ENCODE data around the gene KATNAL2.

Gene KATNAL2

DNA sequence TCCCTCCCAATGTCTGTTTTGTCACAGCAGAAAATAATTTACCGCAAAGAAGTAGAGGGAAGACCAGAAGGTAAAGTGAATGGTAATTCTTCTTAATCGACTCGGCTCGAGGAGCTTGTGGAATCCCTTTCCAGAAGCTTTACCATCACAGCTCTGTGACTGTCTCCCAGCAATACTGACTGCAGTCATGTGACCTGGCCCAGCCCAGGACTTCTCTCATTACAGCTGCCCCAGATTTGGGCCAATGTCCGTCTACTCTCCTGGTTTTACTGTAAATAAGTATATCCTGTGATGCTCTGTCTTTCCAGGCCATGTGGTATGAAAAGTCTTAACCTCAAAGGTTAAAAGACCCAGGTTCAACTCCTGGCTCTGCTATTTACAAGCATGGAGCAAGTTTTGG, 137.0 kb downstream of the KATNAL2 start:
- H4K20me1 ChIP-seq, result no peaks in the 10 kb centered on the region; a peak in 1 of 22 replicates

DNA sequence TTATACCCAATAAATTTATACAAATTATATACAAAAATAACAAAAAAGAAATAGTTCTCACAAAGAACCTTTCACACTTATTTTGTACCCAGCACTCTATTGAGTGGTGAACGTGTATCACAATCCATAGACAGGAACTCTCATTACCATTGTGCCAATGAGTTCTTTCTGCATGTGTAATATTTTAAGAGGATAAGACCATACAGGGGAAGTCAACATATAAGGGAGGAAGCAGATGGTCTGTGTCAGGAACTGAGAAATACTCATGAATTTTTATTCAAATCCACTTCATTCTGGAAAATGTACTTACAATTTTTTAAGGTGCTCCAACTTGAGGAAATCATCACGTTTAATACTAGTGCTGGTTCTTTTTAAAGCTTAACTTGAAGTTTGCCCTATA, 145.1 kb downstream of the KATNAL2 start:
- H3K4me3 ChIP-seq, result no peak overlapping the region
- TF ChIP-seq Cebpa-rat (IDR thresholded peaks at IDR 0.05), result no peak
- peaks cover 0 to 12% (median 0%) of the 10 kb centered on the region in 11 experiments; a peak in 3 of 22 replicates for H3K36me3 ChIP-seq
- peak overlapping the region in 3 of 11 experiments; percentile 14 to 29 (median 15); a peak in 1 of 22 replicates for H3K4me2 ChIP-seq
- H3K4me1 ChIP-seq, result peaks cover 0 to 13% (median 0%) of the 10 kb centered on the region in 10 experiments; a peak in 3 of 20 replicates
- H3K27ac ChIP-seq, result no peak overlapping the region
- H3K27me3 ChIP-seq, result no peaks in the 10 kb centered on the region
- no peak overlapping the region for H3K9ac ChIP-seq
- H3K9me3 ChIP-seq (replicated peaks in 1 of 11), result no peaks in the 10 kb centered on the region; a peak in 2 of 22 replicates
- no peaks in the 10 kb centered on the region; a peak in 1 of 22 replicates for H4K20me1 ChIP-seq

More for the DNA sequence above, 137.0 kb downstream of the KATNAL2 start:
- TF ChIP-seq Cebpa-rat (IDR thresholded peaks at IDR 0.05), result no peak
- H3K4me3 ChIP-seq, result no peak overlapping the region
- H3K4me2 ChIP-seq, result no peak overlapping the region
- H3K27me3 ChIP-seq, result no peaks in the 10 kb centered on the region
- H3K4me1 ChIP-seq, result no peaks in the 10 kb centered on the region
- H3K9me3 ChIP-seq (replicated peaks in 1 of 11), result no peaks in the 10 kb centered on the region; a peak in 1 of 22 replicates
- no peak overlapping the region for H3K27ac ChIP-seq
- H3K9ac ChIP-seq, result no peak overlapping the region
- H3K36me3 ChIP-seq, result peaks cover 0 to 11% (median 0%) of the 10 kb centered on the region in 11 experiments; a peak in 1 of 22 replicates

DNA sequence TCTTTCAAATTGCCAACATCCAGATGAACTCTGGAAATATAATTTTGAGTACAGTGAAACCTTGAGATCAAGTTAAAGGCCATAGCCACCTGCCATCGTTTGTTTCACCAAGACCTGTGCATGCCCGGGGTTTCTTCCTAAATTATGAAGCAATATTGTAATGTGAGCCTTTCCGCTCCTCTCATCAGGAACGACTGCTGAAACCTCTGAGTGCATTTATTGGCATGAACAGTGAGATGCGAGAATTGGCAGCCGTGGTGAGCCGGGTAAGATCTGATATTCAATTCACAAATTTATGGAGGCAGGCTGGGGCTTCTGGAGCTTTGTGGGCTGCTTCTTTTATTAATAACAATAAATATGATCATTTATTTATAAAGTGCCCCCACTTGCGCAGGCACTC, 145.7 kb downstream of the KATNAL2 start:
- TF ChIP-seq Cebpa-rat (IDR thresholded peaks at IDR 0.05), result 0 out of 22 replicates have a peak, but pooled peaks of 1 of the 11 experiments have one; percentile 14
- H3K4me3 ChIP-seq, result no peak overlapping the region
- peaks cover 0 to 12% (median 0%) of the 10 kb centered on the region in 11 experiments; a peak in 3 of 22 replicates for H3K36me3 ChIP-seq
- peak overlapping the region in 1 of 11 experiments; percentile 14; a peak in 2 of 22 replicates for H3K4me2 ChIP-seq
- H3K27ac ChIP-seq, result no peak overlapping the region
- no peak overlapping the region for H3K9ac ChIP-seq
- H3K4me1 ChIP-seq, result peaks cover 0 to 13% (median 0%) of the 10 kb centered on the region in 10 experiments; a peak in 3 of 20 replicates
- no peaks in the 10 kb centered on the region for H3K27me3 ChIP-seq
- H3K9me3 ChIP-seq (replicated peaks in 1 of 11), result no peaks in the 10 kb centered on the region; a peak in 2 of 22 replicates
- H4K20me1 ChIP-seq, result no peaks in the 10 kb centered on the region

DNA sequence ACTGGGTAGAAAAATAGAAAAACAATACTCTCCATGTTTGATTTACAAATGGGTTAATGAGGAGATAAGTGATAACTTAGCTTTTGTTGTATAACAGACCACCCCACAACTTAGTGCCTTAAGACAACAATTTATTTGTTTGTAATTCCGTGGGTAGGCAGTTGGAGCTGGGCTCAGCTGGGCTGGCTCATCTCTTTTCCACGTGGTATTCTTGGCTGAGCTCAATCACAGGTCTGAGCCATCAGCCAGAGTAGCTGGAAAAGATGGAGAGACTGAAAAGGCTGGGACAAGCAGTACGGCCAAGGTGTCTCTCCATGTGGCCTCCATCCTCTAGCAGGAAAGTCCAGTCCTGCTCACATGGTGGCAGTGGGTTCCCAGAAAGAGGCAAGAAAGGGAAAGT, 150.2 kb downstream of the KATNAL2 start:
- TF ChIP-seq Cebpa-rat (IDR thresholded peaks at IDR 0.05), result no peak
- peaks cover 0 to 3% (median 0%) of the 10 kb centered on the region in 10 experiments; a peak in 1 of 20 replicates for H3K4me1 ChIP-seq
- peaks cover 0 to 2% (median 0%) of the 10 kb centered on the region in 11 experiments; a peak in 2 of 22 replicates for H3K36me3 ChIP-seq
- no peaks in the 10 kb centered on the region for H4K20me1 ChIP-seq
- no peaks in the 10 kb centered on the region; a peak in 1 of 22 replicates for H3K9me3 ChIP-seq (replicated peaks in 1 of 11)
- no peak overlapping the region for H3K4me3 ChIP-seq
- H3K9ac ChIP-seq, result no peak overlapping the region
- no peak overlapping the region for H3K27ac ChIP-seq
- H3K27me3 ChIP-seq, result no peaks in the 10 kb centered on the region
- H3K4me2 ChIP-seq, result no peak overlapping the region

DNA sequence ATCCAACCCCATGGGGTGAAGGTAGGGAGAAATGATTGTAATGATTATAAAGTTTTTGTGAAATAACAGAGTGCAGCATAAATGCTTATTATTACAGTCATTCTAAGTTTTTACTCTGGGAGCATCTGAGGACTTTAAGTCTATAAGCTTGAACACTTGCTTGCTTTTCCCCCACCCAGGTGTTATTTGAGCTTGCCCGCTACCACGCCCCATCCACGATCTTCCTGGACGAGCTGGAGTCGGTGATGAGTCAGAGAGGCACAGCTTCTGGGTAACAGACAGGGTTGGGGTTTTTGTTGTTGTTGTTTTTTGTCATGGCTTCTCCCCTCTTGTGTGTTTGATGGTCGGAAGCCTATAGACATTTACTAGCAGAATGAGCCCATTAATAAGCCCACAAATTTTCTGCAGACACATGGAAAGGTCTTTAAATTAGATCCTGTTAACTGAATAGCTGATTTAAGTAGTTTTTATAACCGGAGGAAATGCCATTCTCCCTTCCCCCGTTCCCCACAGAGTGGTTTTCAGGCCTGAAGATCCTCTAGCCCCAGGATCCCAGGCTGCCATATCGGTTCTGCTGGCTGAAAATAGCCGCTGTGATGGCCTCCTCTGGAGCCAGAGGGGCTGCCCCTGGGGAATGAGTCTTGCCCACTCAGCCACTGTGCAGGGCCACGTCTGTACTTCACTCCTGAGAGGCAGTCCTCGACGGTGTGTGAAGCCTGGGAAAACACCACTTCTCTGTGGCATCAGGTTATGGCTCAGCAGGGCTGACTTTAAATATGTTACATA, 157.9 kb downstream of the KATNAL2 start:
- H3K9me3 ChIP-seq (replicated peaks in 1 of 11), result no peaks in the 10 kb centered on the region
- no peak for TF ChIP-seq Cebpa-rat (IDR thresholded peaks at IDR 0.05)
- no peaks in the 10 kb centered on the region for H3K27me3 ChIP-seq
- peaks cover 7 to 12% (median 9%) of the 10 kb centered on the region in 10 experiments for H3K4me1 ChIP-seq
- H3K36me3 ChIP-seq, result peaks cover 0 to 5% (median 0%) of the 10 kb centered on the region in 11 experiments; a peak in 2 of 22 replicates
- H3K4me3 ChIP-seq, result no peak overlapping the region
- H4K20me1 ChIP-seq, result no peaks in the 10 kb centered on the region
- H3K27ac ChIP-seq, result 0 out of 22 replicates have a peak overlapping the region, but pooled peaks of 1 of the 11 experiments have one; percentile 12
- H3K9ac ChIP-seq, result no peak overlapping the region
- peak overlapping the region; percentile 22 to 61 (median 38); a peak in 18 of 22 replicates for H3K4me2 ChIP-seq

DNA sequence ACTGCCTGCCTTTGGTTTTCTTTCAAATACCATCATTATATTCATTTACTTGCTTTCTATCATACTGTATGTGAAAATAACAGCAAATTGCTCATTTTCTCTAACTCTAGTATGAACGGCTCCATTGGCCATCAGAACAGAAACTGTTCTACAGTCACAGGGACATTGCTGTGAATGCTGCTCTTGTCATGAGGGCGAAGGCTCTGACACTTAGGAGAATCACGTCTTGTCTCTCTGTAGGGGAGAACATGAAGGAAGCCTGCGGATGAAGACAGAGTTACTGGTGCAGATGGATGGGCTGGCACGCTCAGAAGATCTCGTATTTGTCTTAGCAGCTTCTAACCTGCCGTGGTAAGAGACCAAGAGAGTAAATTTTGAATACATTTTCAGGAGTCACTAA, 159.7 kb downstream of the KATNAL2 start:
- Histone ChIP-seq H3K4me1 (peaks cover 7 to 17% (median 9%) of the 10 kb centered on the region in 10 experiments), H4K20me1 (no peaks in the 10 kb centered on the region), H3K27me3 (no peaks in the 10 kb centered on the region), H3K27ac (no peak overlapping the region), H3K9me3 (replicated peaks in 1 of 11) (no peaks in the 10 kb centered on the region), H3K9ac (no peak overlapping the region), H3K4me3 (no peak overlapping the region), H3K4me2 (no peak overlapping the region), H3K36me3 (peaks cover 0 to 5% (median 0%) of the 10 kb centered on the region in 11 experiments; a peak in 2 of 22 replicates)
- TF ChIP-seq Cebpa-rat (IDR thresholded peaks at IDR 0.05), result no peak

DNA sequence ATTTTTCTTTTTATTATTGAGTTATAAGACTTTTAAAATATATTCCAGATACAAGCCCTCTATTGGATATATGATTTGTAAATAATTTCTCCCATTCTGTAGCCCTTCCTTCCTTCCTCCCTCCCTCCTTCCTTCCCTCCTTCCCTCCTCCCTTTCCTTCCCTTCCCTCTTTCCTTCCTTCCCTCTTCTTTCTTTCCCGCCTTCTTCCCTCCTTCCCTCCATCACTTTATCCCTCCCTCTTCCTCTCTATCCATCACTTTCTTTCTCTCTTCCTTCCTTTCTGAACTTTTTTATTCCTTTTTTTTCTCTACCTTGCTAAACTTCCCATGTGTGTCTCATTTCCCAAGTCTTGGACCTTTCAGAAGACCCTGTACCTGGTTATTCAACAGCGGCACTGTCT, 163.5 kb downstream of the KATNAL2 start:
- no peak overlapping the region for H3K4me3 ChIP-seq
- H4K20me1 ChIP-seq, result no peaks in the 10 kb centered on the region
- no peak overlapping the region for H3K27ac ChIP-seq
- TF ChIP-seq Cebpa-rat (IDR thresholded peaks at IDR 0.05), result no peak
- no peak overlapping the region for H3K9ac ChIP-seq
- no peaks in the 10 kb centered on the region for H3K9me3 ChIP-seq (replicated peaks in 1 of 11)
- H3K27me3 ChIP-seq, result no peaks in the 10 kb centered on the region
- peaks cover 0 to 8% (median 0%) of the 10 kb centered on the region in 11 experiments; a peak in 2 of 22 replicates for H3K36me3 ChIP-seq
- peaks cover 0 to 5% (median 0%) of the 10 kb centered on the region in 10 experiments; a peak in 5 of 20 replicates for H3K4me1 ChIP-seq
- H3K4me2 ChIP-seq, result no peak overlapping the region

DNA sequence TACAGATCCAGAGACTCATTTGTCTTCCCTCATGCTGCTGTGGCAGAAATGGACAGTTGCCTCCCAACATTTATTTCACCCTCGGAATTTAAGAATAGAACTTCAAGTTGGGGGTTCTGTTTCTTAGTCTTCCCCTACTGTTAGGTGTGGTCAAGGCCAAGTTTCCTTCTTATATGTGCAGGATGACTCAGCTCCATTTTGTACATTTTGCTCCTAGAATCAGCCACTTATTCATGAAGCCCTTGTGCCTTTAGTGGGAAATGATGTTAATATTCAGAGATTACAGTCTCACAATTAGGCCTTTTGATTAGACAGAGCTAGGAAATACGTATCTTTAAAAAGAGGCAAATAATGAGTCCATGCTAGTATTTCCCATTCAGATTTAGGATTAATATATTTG, 164.2 kb downstream of the KATNAL2 start:
- H4K20me1 ChIP-seq, result no peaks in the 10 kb centered on the region
- H3K36me3 ChIP-seq, result peaks cover 0 to 8% (median 0%) of the 10 kb centered on the region in 11 experiments; a peak in 3 of 22 replicates
- H3K4me2 ChIP-seq, result peak overlapping the region in 4 of 11 experiments; percentile 11 to 35 (median 21); a peak in 3 of 22 replicates
- H3K9me3 ChIP-seq (replicated peaks in 1 of 11), result no peaks in the 10 kb centered on the region
- no peak for TF ChIP-seq Cebpa-rat (IDR thresholded peaks at IDR 0.05)
- H3K4me3 ChIP-seq, result no peak overlapping the region
- H3K9ac ChIP-seq, result no peak overlapping the region
- H3K27ac ChIP-seq, result no peak overlapping the region
- no peaks in the 10 kb centered on the region for H3K27me3 ChIP-seq
- peaks cover 0 to 5% (median 0%) of the 10 kb centered on the region in 10 experiments; a peak in 5 of 20 replicates for H3K4me1 ChIP-seq

DNA sequence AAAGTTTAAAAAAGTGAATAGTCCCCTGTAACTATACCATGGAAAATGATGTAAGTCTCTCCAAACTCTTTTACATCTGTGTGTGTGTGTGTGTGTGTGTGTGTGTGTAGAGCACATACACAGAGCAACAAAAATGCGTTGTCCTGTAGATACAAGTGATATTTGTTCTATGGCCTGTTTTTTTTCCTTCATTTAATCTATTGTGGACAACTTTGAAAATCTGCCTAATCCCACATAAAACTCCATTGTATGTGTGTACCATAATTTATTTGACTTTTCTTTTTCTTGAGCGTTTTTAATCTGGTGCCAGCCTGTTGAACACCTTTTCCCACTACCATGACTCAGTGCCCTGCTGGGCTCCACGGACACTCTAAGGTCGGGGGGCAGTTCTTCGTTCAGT, 170.3 kb downstream of the KATNAL2 start:
- Histone ChIP-seq H4K20me1 (no peaks in the 10 kb centered on the region), H3K4me3 (no peak overlapping the region), H3K4me2 (no peak overlapping the region), H3K36me3 (peaks cover 0 to 8% (median 0%) of the 10 kb centered on the region in 11 experiments; a peak in 2 of 22 replicates), H3K9me3 (replicated peaks in 1 of 11) (no peaks in the 10 kb centered on the region), H3K4me1 (0 out of 20 replicates have a peak, but pooled peaks cover 0 to 4% (median 0%) of the 10 kb centered on the region in 10 experiments), H3K27ac (no peak overlapping the region), H3K9ac (no peak overlapping the region), H3K27me3 (no peaks in the 10 kb centered on the region)
- no peak for TF ChIP-seq Cebpa-rat (IDR thresholded peaks at IDR 0.05)
